NCI-H526 treated with DMSO at 0.1 percent for 48 hours (cell line): Measurements from ENCODE around the gene GPN1.
"Not testable (repeated sequence)": the region's sequence is repeated elsewhere in the genome, so short reads cannot be mapped to it uniquely, and the experiment has no call there.

Experiments used
- DNase-seq: peaks from one replicate; lab custom pipeline; 2025; lab: John Stamatoyannopoulos, UW

The GPN1 gene

DNA sequence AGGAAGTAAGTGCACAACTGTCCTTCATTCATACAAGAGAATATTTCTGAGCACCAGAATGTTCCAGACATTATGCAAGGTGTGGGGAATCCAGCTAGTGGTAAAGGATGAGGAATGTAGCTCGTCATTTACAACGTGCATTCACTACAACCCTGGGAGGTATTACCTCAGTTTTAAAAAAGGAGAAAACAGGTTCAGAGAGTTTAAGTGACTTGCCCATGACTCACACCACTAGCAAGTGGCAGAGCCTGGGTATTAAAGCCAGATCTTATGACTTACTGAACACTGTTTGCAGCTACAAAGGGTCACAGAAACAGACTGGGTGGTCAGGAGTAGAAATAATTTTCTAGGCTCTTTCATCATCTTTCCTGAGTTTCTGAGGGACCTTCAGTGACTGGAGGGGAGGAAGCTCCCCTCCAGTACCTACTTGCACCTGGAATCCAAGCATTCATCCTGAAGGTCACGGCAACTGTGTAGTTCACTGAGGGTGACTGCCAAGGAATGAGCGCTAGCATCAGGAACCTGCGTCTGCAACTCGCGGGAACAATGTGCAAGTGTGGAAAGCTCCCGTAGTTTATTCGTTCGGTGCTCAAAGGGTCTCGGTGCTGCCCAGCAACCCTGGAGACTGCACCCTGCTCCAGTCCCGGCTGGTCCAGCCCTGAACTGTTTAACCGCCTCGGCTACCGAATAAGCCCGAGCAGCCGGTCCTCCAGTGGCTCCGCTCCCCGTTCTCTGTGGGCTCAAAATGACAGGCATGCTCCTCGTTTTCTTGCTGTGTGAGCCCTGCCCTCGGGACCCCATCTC, 685 bp upstream of the GPN1 start:
- no peak for DNase-seq

DNA sequence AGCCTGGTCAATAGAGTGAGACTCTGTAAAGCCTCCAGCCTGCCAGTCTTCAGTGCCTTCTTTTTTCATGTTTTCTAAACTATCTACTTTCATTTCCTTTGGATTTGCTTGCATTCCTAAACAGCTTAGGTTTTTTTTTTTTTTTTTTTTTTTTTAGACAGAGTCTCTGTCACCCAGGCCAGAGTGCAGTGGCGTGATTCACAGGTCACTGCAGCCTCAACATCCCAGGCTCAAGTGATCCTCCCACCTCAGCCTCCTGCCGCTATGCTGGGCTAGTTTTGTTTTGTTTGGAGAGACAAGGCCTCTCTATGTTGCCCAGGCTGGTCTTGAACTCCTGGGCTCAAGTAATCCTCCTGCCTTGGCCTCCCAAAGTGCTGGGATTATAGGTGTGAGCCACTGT, 1.4 kb downstream of the GPN1 start:
- not testable (repeated sequence) for DNase-seq

DNA sequence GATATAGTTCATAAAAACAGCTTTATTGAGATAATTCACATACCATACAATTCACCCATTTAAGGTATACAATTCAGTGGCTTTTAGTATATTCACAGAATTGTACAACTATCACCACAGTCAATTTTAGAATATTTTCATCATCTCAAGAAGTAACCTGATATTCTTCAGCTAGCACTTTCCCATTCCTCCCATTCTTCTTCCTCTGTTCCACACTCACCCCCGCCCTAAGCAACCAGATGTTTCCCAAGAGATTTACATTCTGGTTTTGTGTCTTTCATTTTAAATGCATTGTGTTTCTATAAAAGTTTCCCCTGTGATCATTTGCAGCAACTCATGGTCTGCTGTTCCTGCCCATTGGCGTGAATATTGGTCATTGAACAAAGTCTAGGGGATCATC, 5.4 kb downstream of the GPN1 start:
- DNase-seq = no peak

DNA sequence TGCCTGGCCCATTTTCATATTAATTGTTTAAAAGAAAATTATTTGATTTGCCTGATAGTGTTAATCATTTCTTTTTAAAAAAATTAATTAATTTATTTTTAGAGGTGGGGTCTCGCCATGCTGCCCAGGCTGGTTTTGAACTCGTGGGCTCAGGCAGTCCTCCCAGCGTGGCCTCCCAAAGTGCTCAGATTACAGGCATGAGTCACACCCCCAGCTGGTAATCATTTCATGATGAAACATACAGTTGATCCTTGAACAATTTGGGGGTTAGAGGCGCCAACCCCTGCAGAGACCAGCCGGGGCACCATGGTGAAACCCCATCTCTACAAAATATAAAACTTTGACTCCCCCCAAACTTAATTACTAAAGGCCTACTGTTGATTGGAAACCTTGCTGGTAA, 7.9 kb downstream of the GPN1 start:
- DNase-seq = no peak

DNA sequence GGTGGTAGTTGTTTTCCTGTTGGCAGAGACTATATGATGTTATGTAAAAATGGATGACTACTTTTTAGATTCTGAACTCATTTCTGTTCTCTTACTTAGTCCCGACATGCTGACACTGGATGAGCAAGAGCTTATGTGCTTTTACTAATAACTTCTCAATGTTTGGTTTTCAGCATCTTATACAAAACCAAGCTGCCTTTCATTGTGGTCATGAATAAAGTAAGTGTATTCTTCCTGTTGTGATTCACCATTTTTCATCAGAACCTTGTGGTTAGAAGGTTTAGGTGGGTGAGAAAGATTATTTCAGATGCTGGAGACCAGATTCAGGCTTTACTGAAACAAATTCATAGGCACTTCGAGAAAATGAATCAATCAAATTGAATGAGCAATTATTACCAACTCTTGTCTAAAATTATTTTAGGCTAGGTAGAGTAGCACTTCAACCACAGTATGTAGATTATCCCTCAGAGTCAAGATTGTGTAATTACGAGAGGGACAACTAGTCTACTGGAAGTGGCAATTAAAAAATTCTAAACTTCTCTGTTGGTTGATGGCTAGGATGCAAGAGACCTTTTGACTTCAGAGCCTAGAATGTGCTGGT, 9.3 kb downstream of the GPN1 start:
- DNase-seq = no peak

DNA sequence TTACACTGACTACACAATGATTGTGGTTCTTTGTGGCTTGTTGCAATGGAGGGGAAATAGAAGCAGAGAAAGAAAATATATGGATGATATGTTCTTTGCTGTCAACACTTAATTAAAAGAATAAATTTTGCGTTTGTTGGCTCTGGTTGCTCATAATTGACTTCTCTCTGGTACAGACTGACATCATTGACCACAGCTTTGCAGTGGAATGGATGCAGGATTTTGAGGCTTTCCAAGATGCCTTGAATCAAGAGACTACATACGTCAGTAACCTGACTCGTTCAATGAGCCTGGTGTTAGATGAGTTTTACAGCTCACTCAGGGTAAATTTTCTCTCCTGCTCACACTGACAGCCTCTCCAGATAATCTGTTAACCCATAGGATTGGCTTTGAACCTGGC, 9.9 kb downstream of the GPN1 start:
- DNase-seq = no peak

DNA sequence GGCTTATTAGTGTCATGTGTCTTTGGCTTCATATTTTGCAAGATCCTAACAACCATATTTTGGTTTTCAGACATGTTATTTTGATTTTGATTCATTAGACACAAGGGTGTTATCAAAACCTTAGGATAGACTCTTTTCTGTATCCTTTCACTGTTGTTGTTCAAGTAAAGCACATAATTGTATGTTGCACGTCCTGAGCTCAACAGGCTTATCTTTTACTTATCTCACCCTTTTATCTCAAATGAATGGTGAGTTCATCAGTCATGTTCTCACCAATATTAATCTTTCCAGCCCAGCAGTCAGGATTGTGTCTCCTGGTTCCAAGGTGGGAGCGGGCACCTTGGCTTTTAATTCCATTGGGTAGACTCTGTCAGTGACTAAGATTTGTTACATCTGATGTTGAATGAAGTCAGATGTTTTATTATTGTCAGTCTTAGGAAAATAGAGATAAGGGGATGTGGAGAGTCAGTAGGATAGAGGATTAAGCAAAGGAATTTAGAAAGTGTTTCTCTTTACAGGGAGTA, 11.9 kb downstream of the GPN1 start:
- DNase-seq = no peak

DNA sequence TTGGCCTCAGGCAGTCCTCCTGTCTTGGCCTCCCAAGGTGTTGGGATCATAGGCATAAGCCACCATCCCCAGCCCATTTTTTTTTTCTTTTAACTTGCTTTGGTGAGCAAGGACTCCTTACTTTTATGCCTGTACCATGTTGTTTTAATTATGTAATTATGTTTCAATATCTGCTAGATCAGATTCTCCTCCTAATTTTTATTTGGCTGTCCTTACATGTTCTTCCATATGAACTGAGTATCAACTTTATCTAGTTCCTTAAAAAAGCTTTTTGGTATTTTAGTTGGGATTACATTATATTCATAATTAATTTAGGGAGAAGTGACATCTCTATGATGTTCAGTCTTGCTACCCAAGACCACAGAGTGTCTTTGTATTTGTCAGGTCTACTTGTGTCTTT, 16.3 kb downstream of the GPN1 start:
- no peak for DNase-seq

DNA sequence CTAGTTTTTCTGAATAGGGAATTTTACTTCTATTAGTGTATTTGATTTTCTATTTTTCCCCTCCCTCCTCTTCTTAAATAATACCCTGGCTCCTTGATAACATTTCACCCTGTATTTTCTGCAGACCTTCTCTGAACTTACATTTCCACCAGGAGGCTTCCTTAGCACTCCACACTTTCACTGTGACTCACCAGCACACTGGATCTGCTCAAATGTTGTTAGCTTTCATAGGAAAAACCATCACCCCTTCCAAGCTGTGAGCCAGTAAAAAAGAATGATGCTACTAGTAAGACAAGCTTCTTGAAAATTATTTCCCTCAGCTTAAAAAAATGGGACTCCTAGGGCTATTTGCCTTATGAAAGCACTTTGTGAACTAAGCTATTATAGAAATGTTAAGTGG, 18.4 kb downstream of the GPN1 start:
- no peak for DNase-seq

DNA sequence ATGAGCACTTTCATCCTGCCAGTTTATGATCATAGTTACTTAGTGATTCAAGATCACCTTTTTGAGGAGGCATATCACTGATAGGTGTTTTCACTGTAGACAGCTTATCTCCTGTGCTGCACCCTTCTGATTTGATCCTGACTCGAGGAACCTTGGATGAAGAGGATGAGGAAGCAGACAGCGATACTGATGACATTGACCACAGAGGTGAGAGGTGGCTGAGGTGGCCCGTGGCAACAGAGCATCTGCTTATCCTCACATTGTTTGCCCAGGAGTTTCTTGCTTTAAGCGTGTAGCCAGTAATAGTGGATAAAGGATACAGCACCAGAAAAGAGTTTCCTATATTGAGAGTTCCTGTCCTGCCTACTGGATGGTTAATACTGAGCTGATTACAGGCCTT, 18.9 kb downstream of the GPN1 start:
- DNase-seq = no peak

DNA sequence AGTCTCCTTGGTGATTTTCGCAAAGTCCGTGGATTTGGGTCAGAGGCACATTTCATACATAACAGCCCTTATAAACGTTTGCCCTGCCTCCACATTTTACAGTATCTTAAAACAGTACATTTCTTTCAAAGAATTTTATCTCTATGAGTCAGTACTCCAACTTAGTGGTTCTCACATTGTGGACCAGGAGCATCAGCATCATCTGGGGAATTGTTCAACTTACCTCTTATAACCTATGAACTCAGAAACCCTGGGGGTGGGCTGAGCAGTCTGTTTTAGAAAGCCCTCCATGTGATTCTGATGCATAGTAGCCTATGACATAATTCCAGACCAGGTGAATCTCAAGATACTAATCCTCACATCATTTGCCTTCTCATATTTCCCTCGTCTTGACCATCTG, 22.2 kb downstream of the GPN1 start:
- no peak for DNase-seq

DNA sequence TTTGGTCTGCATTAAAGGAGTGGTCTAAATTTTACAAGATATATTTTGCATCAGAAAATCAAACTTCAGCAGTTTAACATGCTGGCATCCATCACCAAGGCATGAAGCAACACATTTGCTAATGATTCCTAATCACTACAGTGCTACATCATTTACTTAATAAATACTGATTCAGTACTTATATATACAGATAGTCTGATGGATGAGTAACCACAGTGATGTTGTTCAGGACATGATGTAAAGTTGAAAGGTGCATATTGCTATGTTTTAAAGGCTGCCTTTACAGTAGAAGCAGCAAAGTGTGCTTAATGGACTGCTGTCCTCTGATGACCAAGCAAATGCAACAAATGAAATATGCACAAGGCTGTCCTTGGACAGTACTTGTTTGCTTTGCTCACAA, 23.5 kb downstream of the GPN1 start:
- DNase-seq = no peak

DNA sequence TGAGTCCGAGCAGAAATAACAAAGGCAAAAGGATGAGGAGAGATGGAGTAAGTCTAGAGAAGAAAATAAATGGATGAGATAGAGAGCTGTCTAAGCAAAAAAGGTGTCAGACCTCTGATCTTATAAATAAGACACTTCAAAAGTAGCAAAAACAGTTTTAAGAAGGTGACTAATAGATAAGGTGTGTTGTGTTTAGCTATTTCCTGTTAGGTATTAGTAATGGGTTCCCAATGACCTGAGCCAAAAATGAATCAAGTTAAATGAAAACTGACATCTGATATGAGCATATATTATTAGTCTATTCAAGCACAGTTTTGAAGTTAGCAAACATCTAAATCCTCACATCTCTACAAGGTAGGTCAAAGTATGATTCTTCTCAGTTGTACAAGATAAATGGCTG, 23.9 kb downstream of the GPN1 start:
- DNase-seq = no peak

DNA sequence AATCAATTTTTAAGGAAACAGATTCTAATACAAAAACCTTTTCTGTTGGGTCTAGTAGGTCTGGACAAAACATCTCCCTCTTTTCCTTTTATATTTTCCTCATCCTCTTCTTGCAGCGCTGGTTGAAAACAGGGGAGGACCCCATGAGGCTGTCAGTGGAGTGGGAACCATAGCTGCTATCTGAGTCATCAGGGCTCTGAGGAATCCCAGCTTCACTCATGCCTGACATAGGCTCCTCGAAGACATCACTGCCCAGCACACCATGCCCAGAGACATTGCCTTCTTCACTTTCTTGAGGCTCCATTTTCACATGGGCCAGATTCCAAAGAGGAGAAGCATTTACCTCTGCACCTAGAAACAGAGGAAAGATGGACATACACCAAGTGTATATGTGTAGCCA, 24.5 kb downstream of the GPN1 start:
- no peak for DNase-seq

DNA sequence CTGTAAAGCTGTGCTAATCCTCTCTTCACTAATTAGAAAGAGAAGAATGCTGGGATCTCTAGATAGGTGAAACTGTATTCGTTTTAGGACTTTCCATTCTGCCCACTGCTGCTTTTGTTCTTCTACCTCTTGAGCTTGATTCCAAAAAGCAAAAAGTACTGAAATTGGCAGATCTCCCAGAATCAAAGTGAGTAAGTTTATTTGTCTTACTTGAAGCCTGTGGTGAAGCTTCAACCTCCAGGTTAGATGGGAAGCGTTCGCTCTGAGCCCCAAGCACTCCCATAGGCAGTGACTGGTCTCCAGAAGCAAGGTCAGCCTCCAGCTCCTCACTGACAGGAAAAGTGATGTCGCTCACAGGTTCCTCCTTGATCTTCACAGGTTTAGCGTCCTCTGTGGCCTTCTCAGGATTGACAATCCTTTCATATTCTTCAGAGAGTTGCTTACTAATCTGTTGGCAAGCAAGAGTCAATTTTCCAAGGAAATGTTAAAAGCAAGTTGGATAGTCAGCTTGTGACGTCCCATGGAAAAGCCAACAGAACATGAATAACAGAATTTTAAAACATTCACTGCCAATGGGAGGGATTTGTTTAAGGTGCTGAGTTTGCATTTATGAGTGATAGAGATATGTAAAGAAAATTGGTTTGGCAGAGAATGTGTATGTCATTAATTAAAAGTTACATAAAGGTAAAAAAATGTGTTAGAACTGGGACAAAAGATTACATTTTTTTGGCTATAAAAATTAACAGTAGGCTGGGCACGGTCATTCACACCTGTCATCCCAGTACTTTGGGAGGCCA, 26.5 kb downstream of the GPN1 start:
- DNase-seq = no peak

DNA sequence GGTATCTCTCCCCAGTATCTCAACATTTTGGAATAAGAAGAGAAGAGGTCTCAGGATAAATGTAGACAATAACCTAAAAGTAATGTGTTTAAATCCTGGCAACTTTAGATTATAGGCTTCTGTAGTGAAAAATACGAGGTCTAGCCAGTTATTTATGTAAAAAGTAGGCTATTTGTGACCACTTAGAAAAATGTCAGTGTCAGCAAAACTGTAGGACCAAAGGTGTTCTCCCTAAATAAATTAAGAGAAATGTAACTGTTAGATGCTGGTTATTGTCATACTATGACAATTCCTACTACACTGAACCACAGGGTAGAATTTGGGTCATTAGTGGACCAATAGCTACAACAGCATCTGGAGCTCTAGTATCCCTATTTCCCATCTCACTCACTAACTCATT, 32.5 kb downstream of the GPN1 start:
- DNase-seq = no peak

DNA sequence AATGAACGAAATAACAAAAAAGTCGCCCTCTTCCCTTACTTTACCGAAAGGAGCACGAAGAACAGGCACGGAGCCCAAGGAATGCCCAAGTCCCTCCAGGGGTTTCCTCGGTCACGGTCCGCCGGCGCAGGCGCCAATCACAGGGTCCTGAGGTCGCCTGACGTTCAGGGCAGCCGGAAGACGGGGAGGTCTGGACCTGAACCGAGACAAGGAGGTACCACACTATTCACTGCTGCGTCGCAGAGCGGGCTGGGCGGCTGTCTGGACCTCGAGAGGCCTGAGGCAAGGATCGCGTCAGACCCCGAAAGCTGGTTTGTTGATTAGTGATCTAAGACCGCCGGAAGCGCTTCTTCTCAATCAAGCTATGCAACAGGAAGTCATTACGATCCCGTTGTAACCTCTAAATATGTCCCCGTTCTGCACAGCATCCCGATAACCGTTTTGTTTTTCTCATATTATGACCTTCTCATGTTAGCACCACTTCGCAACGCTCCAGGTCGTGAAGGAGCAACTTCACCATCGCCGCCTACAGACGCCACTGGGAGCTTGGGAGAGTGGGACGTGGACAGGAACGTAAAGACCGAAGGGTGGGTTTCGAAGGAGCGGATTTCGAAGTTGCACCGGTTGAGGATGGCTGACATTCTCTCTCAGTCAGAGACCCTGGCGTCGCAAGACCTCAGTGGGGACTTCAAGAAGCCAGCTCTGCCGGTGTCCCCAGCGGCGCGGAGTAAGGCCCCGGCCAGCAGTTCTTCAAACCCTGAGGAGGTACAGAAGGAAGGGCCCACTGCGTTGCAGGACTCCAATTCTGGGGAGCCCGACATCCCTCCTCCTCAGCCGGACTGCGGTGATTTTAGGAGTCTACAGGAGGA, 34.7 kb downstream of the GPN1 start, which contains the start of the genes SLC4A1AP and SUPT7L:
SLC4A1AP (plus strand) TSS at position 605 of the 869 bp plus-strand sequence; CDS start at position 631, 26 bp downstream.
SUPT7L (minus strand) TSS at position 330 of the 869 bp plus-strand sequence. CDS start 1,422 bp downstream, outside the sequence.
- peak; percentile 85 for DNase-seq

DNA sequence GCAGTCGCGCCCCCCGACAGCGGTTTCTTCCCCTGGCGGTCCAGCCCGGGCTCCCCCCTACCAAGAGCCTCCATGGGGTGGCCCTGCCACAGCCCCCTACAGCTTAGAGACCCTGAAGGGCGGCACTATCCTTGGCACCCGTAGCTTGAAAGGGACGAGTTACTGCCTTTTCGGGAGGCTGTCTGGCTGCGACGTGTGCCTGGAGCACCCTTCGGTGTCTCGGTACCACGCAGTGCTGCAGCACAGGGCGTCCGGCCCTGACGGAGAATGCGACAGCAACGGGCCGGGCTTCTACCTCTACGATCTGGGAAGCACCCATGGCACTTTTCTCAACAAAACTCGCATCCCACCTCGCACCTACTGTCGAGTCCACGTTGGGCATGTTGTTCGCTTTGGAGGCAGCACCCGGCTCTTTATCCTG, 35.3 kb downstream of the GPN1 start:
- no peak for DNase-seq

DNA sequence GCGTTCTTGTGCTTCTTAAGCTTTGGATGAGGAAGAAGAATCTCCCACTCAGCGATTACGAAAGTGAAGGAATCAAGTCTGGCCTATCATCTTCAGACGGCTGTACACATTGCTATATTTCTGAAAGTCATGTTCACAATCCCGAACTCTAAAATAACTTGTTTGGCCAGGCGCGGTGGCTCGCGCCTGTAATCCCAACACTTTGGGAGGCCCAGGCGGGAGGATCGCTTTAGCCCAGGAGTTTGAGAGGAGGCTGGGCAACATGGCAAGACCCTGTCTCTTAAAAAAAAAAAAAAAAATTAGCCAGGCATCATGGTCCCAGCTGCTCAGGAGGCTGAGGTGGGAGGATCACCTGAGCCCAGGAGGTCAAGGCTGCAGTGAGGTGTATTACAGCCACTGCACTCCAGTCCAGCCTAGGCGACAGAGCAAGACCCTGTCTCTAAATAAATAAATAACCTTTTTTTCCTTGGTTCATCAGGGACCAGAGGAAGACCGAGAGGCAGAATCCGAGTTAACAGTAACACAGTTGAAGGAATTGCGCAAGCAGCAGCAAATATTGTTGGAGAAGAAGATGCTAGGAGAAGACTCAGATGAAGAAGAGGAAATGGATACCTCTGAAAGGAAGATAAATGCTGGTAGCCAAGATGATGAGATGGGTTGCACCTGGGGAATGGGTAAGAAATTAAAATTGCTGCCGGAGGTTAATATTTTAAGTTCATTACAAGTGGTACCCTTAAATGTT, 35.9 kb downstream of the GPN1 start:
- DNase-seq = no peak

DNA sequence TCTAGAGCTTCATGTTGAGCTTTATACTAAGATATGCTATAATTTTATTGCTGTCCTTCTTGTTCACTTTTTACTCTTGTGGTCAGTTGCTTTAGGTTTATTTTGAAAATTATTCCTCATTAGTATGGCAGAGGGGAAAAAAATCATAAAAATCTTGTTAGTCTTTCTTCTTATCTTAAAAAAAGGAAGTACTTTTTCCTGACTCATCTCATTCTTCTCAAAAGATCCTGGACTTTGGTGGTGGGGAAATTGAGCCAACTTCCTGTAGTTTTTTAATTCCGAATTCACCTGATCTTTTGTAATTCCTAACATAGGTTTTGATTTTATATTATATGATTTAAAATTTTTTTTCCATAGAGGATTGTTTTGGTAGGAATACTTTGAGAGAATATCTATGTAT, 38.6 kb downstream of the GPN1 start:
- no peak for DNase-seq

DNA sequence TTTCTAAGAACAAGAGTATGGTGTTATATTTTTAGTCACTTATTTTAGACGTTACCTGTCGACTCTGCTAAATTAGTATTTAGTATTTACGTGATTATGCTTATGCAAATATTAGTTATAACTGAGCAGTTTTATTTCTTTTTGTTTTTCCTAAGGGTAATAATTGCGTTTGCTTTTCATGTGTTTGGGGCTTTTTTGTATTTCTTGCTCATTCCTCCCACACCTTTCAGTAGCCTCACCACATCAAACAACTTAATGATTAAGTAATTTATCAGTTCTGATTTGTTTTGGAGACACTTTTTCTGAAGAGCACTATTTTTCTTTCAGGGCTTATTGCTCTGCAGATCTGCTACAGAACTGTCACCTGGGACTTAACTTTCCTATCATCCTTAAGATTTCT, 42.4 kb downstream of the GPN1 start:
- no peak for DNase-seq
